Measurements from ENCODE around the gene NCAPG2. TPM values are rescaled to one million over a fixed set of nuclear protein-coding genes. Genes with fewer than 3 reads are reported as not detected.

The NCAPG2 gene
- total and polyA plus RNA-seq, 2 of the 13 experiments (the other 11 are each of a cell fraction or from before 2014, with no cell fraction given), result 15.1 to 30.7 TPM

DNA sequence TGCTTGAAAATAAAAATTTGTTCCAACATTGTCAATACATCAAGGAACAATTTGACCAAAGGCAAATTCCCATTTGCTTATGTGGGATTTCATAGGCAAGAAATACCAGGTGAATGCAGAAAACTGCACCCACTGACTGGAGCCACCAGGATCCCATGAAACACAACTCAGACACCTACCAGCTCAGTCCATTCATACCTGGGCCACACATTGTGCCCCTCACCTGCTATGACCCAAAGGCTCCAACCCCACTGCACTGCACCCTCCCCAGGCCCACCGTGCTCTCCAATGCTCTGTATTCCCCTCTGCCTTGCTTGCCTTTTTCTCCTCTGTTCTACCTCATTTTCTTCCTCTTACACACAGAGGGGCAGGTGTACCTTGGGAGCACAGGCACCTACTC, 5.3 kb downstream of the NCAPG2 start:
- intact Hi-C loops (cut with micrococcal nuclease; ENCODE audit: unreplicated experiment), result no loop called here
- no peak overlapping the region for H3K27ac ChIP-seq (ENCODE audit: extremely low read length, insufficient read depth, low read length)
- H3K9me3 ChIP-seq (ENCODE audit: low read length), result no peaks in the 10 kb centered on the region
- TF ChIP-seq KAT7 (CRISPR knock-in tag; IDR thresholded peaks at IDR 0.05; ENCODE audit: borderline replicate concordance) (no peak), KLF16 (CRISPR knock-in tag; IDR thresholded peaks at IDR 0.05) (no peak), ZNF350 (CRISPR knock-in tag; IDR thresholded peaks at IDR 0.05; ENCODE audit: borderline replicate concordance, low read depth) (no peak), SP5 (CRISPR knock-in tag; IDR thresholded peaks at IDR 0.05; ENCODE audit: borderline replicate concordance, low read depth) (no peak), KLF11 (CRISPR knock-in tag; IDR thresholded peaks at IDR 0.05) (no peak), BORCS8-MEF2B (CRISPR knock-in tag; IDR thresholded peaks at IDR 0.05) (no peak)
- TF ChIP-seq, protein P1, sequence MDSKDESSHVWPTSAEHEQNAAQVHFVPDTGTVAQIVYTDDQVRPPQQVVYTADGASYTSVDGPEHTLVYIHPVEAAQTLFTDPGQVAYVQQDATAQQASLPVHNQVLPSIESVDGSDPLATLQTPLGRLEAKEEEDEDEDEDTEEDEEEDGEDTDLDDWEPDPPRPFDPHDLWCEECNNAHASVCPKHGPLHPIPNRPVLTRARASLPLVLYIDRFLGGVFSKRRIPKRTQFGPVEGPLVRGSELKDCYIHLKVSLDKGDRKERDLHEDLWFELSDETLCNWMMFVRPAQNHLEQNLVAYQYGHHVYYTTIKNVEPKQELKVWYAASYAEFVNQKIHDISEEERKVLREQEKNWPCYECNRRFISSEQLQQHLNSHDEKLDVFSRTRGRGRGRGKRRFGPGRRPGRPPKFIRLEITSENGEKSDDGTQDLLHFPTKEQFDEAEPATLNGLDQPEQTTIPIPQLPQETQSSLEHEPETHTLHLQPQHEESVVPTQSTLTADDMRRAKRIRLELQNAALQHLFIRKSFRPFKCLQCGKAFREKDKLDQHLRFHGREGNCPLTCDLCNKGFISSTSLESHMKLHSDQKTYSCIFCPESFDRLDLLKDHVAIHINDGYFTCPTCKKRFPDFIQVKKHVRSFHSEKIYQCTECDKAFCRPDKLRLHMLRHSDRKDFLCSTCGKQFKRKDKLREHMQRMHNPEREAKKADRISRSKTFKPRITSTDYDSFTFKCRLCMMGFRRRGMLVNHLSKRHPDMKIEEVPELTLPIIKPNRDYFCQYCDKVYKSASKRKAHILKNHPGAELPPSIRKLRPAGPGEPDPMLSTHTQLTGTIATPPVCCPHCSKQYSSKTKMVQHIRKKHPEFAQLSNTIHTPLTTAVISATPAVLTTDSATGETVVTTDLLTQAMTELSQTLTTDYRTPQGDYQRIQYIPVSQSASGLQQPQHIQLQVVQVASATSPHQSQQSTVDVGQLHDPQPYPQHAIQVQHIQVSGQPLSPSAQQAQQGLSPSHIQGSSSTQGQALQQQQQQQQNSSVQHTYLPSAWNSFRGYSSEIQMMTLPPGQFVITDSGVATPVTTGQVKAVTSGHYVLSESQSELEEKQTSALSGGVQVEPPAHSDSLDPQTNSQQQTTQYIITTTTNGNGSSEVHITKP (CRISPR knock-in tag; IDR thresholded peaks at IDR 0.05; ENCODE audit: low read depth), result no peak
- no peak overlapping the region for H3K4me3 ChIP-seq (replicated peaks in 1 of 3; ENCODE audit: insufficient read depth in 1 of 3, low read depth in 2 of 3, low read length in 3 of 3)
- no peaks in the 10 kb centered on the region; a peak in 1 of 5 replicates for H3K27me3 ChIP-seq (ENCODE audit: control insufficient read depth in 1 of 2, insufficient read depth in 2 of 2, low read length in 2 of 2)
- no peaks in the 10 kb centered on the region for H4K20me1 ChIP-seq (ENCODE audit: insufficient read depth, low read length)
- WGBS (ENCODE audit: low lambda C conversion rate), result 0% methylated on average over 1 of the region's 1 CpG
- no peak for ATAC-seq
- DNase-seq (ENCODE audit: low spot score), result no peak
- CTCF ChIA-PET (ENCODE audit: low intra/inter-chr PET ratio, low total read pairs), result no interaction called here
- FAIRE-seq, result no peak
- POLR2A ChIA-PET, result no interaction called here
- BruUV-seq (replicated peaks), result no TSS peak
- in situ Hi-C loops (cut with HindIII; ENCODE audit: extremely low pct_ligation_motif_present, low pct_unique_long_range_greater_than_20kb), result loop anchor here (5.0 kb wide), 1 partner anchor 278 kb away; no protein-coding TSS in a partner anchor
- H3K36me3 ChIP-seq (replicated peaks in 1 of 2; ENCODE audit: control insufficient read depth in 1 of 2, insufficient read depth in 2 of 2, low read length in 2 of 2), result peaks cover 7 to 49% of the 10 kb centered on the region in 2 experiments
- peaks cover 49% of the 10 kb centered on the region for H3K79me2 ChIP-seq (ENCODE audit: insufficient read depth, low read length)
- H3K9ac ChIP-seq (ENCODE audit: insufficient read depth, low read depth, low read length), result no peak overlapping the region
- H3K4me2 ChIP-seq (ENCODE audit: low read depth, low read length), result no peak overlapping the region
- peaks cover 31% of the 10 kb centered on the region for H3K4me1 ChIP-seq (ENCODE audit: insufficient read depth, low read length)
- H2AFZ ChIP-seq (ENCODE audit: low read length), result no peak overlapping the region

Measured in HepG2 (cell line).